ENCODE results near the gene PRPF4.
"Not testable (repeated sequence)": the region's sequence is repeated elsewhere in the genome, so short reads cannot be mapped to it uniquely, and the experiment has no call there.

Gene PRPF4

GRCh38 chr9:113269355-113269754, 6.1 kb upstream of the PRPF4 start:
- no peak for DNase-seq

- no peak for DNase-seq
These were observed 5.6 kb upstream of the PRPF4 start for GRCh38 chr9:113269871-113270270.

- DNase-seq, result peak; percentile 58
These were observed 843 bp upstream of the PRPF4 start for GRCh38 chr9:113274474-113275156.

- DNase-seq, result no peak
These were observed 3.4 kb downstream of the PRPF4 start for GRCh38 chr9:113278840-113279239.

- DNase-seq, result no peak
These were observed 5.9 kb downstream of the PRPF4 start for GRCh38 chr9:113281356-113281755.

GRCh38 chr9:113289091-113289490, 13.6 kb downstream of the PRPF4 start:
- no peak for DNase-seq

DNA sequence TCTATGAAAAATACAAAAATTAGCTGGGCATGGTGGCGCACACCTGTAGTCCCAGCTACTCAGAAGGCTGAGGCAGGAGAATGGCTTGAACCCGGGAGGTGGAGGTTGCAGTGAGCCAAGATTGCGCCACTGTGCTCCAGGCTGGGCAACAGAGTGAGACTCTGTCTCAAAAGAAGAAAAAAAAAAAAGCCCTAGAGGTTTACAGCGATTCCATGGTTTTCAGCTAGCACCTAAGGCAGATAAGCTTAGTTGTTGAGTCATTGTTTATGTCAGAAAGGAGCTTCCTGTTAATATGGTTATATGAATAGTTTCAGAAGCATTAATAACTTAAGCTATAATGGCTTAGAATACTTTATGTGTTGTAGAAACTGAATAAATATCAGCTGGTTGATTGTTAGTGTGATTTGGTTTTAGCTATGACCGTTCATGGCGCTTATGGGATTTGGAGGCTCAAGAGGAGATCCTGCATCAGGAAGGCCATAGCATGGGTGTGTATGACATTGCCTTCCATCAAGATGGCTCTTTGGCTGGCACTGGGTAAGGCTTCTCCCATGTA, 14.7 kb downstream of the PRPF4 start:
- no peak for DNase-seq

DNA sequence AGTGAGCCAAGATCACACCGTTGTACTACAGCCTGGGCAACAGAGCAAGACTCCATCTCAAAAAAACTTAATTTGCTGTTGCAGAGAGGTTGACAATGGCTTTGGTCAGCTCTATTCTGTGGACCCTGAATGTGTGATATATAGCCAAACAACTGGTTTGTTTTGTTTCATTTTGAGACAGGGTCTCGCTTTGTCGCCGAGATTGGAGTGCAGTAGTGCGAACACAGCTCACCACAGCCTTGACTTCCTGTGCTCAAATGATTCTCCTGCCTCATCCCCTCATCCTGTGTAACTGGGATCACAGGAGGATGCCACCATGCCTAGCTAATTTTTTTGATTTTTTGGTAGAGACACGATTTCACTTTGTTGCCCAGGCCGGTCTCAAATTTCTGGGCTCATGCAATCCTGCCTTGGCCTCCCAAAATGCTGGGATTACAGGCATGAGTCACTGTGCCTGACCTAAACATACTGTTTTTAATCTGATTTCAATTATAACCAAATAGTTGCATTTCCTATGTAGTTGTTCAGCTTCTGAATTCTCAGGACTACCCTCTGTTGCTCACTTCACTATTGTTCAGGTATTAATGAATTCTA, 17.9 kb downstream of the PRPF4 start:
- no peak for DNase-seq

- DNase-seq, result not testable (repeated sequence)
These were observed 20.8 kb downstream of the PRPF4 start for GRCh38 chr9:113296247-113296646.

DNA sequence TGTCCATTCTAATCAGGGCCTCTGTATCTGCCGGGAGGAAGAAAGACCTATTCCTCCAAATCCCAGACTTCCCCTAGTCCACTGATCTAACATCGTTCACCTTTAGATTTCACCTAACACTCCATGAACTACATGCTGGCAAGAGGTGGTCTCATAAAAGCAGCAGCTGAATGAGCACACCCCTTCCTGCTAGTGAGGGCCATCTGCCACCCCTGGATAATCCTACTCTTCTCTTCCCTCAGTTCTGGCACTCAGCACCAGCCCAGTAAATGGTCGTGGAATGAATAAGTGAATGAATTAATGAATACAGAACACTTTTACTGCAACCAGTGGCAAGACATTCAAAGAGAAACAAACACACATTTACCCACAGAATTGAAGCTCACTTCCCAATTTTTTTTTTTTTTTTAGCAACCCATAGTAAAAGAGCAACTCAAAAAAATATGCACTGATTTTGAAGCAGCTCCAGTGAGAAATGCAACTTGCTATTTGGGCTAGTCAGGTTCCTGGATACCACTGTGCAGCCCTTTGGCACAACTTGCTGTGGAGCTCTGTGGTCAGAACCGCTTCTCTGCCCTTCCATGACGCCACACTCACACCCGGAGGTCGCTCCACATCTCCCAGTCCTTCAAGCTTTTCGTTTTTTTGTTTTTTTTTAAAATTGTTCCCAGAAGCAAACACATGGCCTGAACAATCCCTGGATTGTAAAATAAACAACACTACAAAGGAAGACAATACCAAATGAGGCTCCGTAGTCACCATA, 21.5 kb downstream of the PRPF4 start:
- DNase-seq, result no peak

DNA sequence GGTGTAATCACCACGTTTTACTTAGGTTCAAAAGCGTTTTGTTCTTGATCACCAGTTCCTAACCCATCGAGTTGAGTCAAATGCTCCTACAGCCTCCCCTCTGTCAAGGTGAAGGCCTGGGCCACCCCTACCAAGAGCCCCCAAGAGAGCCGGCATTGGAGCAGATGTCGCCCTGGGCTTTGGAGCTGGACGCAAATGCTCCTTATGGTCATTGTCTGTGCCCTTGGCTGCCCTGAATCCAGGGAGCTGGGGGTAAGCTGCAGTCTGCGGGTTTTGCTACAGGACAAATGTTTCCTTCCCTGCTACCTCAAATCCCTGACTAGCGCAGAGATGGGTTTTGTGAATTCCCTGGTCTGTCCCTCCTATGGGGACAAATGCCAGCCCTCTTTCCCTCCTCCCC, 22.9 kb downstream of the PRPF4 start:
- DNase-seq, result no peak

DNA sequence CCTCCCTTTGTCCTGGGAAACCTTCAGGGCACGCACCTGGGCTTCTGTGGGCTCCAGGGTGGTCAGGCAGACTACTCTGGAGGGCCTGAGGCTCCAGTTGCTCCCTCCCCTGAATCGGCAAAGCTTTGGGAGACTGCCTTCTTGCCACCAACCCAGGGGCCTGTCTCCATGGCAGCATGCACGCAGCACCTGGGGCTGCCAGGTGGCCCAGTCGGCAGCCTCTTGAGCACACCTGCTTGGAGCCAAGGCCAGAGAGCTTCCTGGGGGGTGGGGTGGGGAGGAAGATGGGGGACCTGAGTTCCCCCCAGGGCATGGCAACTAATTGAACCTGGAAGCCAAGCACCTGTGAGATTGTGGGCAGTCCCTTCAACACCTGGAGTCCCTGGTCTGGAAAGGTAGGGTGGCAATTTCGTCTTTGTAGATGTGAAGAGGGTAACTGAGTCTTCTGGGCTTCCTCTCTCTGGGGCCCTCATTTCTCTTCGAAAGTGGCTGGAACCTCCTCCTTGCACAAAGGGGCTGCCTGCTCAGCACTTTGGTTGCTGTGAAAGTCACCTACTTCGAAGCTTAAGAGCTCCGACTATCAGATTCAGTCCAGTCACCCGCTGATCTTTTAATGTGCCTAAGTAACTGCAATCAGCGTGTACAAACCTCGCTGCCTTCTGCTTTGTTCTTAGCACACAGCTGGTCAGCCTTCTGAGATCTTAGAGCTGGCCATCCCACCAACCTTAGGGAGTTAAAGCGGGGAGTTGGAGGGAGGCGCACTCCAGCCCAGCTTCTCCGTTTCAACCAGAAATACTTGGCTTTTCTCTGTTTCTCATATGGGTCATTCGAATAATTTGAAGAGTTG, 23.7 kb downstream of the PRPF4 start:
- DNase-seq, result peak; percentile 86

DNA sequence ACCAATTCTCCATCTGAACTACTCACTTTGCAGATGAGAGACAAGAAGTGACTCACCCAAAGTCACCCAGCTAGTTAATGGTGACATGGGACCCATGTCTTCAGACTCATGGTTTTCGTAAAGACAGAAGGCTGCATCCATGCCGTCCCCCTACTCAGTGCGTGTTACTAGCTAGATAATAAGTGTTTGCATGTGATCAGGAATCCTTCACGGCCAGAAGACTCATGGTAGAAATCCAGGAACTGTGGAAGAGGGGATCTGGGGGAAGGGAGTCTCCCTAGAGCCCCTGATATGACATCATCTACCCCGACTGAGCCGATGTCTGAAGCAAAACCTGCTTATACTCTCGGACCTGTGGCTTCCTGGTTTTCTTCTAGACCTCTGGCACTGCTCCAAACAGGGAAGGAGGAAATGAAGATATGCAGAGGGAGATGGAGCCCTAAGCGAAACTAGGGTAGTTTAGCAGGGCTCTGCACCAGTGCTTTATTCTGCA, 24.4 kb downstream of the PRPF4 start:
- peak; percentile 89 for DNase-seq

DNA sequence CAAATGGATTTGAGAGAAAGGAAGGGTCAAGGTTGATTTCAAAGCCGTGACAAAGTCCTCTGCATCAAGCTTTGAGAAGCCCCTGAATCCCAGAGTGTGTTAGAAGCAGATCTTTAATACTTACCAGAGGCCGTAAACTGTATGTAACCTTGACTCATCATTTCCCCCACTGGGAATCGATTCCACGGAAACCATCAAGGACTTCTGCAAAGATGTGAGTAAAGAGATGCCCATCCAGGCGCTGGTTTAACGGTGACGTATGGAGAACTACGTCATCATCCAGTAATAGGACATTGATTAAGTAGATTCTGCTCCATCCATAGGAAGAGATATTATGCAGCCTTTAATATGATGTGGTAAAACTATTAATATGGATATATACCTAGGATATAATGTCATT, 26.1 kb downstream of the PRPF4 start:
- DNase-seq, result no peak

DNA sequence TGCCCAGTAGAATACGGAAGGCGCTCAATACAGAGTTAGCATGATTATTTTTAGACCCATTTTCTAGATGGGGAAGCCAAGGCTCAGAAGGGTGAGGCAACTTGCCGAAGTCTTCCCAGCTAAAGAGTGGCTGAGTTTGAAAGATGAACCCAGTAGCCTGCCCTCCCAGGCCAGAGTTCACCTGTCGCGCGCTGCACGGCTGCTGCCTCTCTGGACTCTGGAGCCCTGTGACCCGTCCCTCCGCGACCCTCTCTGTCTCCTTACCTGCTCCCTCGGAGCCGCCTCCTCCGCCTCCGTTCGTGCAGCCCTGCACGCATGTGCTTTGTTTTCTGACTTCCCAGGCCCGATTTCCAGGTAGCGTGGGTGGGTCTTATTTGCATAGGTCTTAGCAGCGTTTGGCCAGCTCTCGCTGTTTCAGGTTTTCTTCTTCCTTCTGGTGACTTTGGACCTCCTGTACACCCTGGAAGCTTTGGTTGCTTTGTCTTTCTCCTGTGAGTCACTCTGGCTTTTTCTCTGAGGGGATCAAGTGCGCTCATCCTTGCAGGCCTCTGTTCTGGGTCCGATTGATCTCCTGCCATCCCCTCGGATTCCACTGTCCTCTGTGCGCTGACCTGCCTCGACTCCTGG, 27.4 kb downstream of the PRPF4 start, which contains the start of gene RNF183:
Gene RNF183 (minus strand): TSS at position 585 of the 627 bp plus-strand sequence. CDS start 5,192 bp downstream, outside the sequence.
- no peak for DNase-seq

- no peak for DNase-seq
These were observed 31.1 kb downstream of the PRPF4 start for GRCh38 chr9:113306566-113306965.

GRCh38 chr9:113307396-113307975, 32.0 kb downstream of the PRPF4 start:
- DNase-seq, result no peak

- DNase-seq, result peak; percentile 14
These were observed 33.9 kb downstream of the PRPF4 start for GRCh38 chr9:113309204-113309813.

DNA sequence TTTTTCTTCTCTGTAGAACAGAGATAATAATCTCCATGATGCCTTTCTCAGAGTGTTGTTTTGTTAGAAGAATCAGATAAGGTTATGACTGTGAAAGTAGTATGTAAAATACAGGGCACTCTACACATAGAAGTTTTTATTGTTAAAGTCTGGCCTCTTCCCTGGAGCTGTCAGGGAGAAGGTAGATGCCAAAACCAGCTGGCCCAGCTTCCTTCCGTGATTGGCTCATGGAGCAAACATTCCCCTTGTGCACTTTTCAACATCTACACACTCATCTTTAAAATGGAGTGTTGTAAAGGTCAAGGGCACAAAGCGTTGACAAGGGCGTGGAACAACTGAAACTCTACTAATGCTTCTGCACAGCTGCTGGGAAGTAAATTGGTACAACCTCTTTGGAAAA, 35.1 kb downstream of the PRPF4 start:
- DNase-seq, result no peak

GRCh38 chr9:113311961-113312360, 36.5 kb downstream of the PRPF4 start:
- no peak for DNase-seq

DNA sequence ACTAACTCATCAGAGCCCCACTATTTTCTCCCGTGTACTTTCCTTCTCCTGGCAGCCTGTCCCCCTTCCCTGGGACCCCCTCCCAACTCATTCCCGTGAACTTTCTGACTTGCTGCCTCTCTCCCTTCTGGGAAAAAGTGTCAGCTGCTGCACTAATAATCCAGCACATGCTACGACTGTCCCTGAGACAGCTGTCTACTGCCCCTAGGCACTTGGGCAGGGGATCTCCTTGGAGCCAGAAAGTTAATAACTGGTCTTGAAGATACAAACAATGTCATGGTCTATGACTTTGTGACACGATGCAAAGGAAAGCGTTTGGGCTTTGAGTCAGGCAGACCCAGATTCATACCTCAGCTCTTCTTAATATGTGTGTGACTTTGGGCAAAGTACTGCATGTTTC, 37.8 kb downstream of the PRPF4 start:
- DNase-seq, result no peak

Data from DMS153 (cell line).